Natural killer cell (primary cell): Measurements from ENCODE around the gene CDC14A. TPM values are rescaled to one million over a fixed set of nuclear protein-coding genes. Genes with fewer than 3 reads are reported as not detected.

Source experiments
- ATAC-seq, 3 donors: fragments of 150-1000 bp in 2 of 3; fragments of 200-7000 bp in 1 of 3; cut with Tn5 transposase; 1 replicate in 1 of 3; 2 replicates in 2 of 3; pipeline ENCODE4 v1.10.0; 2021; ENCODE audit warnings: mild to moderate bottlenecking in 2 of 3, moderate library complexity in 2 of 3
- DNase-seq, 2 donors: peaks; one replicate each; pipeline versions ENCODE4 v3.0.0 to v3.0.0-alpha.2; 2013 to 2021; ENCODE audit warnings: mixed read lengths in 1 of 2
- H3K27ac ChIP-seq: one replicate; pipeline ENCODE4 v1.5.1; 2013; ENCODE audit warnings: mild to moderate bottlenecking, low read length
- H3K27me3 ChIP-seq: one replicate; pipeline ENCODE4 v1.6.1; 2013; ENCODE audit warnings: low read length; ENCODE audit not compliant: control insufficient read depth, insufficient read depth
- H3K36me3 ChIP-seq: one replicate; pipeline ENCODE4 v1.6.1; 2013; ENCODE audit warnings: low read length; ENCODE audit not compliant: control insufficient read depth, insufficient read depth
- H3K4me1 ChIP-seq: one replicate; pipeline ENCODE4 v1.6.1; 2013; ENCODE audit warnings: low read length; ENCODE audit not compliant: control insufficient read depth, insufficient read depth
- H3K4me3 ChIP-seq: one replicate; pipeline ENCODE4 v1.5.1; 2013; ENCODE audit warnings: low read length
- H3K9me3 ChIP-seq: one replicate; pipeline ENCODE4 v1.6.1; 2013; ENCODE audit warnings: low read length; ENCODE audit not compliant: control insufficient read depth, insufficient read depth
- H3K27ac Mint-ChIP-seq, 2 donors: one replicate each; pipeline ENCODE4 v1.8.0; 2022; ENCODE audit warnings: mild to moderate bottlenecking in 2 of 2, mixed read lengths in 2 of 2, moderate library complexity in 1 of 2
- H3K27me3 Mint-ChIP-seq, 2 donors: one replicate each; pipeline ENCODE4 v1.8.0; 2022; ENCODE audit warnings: low read depth in 2 of 2, mixed read lengths in 2 of 2
- H3K36me3 Mint-ChIP-seq: one replicate; pipeline ENCODE4 v1.8.0; 2022; ENCODE audit warnings: mixed read lengths
- H3K4me1 Mint-ChIP-seq, 2 donors: one replicate each; pipeline ENCODE4 v1.8.0; 2022; ENCODE audit warnings: mixed read lengths in 2 of 2
- H3K4me3 Mint-ChIP-seq: one replicate; pipeline ENCODE4 v1.8.0; 2022; ENCODE audit warnings: mild to moderate bottlenecking, moderate library complexity, mixed read lengths
- H3K9me3 Mint-ChIP-seq, 2 donors: one replicate each; pipeline ENCODE4 v1.8.0; 2022; ENCODE audit warnings: mixed read lengths in 2 of 2
- CTCF ChIP-seq: fragments of 200-600 bp; IDR thresholded peaks from one replicate; pipeline ENCODE4 v1.8.0; 2022; ENCODE audit warnings: antibody characterized with exemption
- WGBS: methylation state at CpG from one replicate; pipeline ENCODE4 v1.1.7; 2013; ENCODE audit warnings: missing lambda C conversion rate; ENCODE audit not compliant: insufficient coverage; 5-methylcytosine and 5-hydroxymethylcytosine counted together
- intact Hi-C: fragments of 100-400 bp; cut with micrococcal nuclease; formaldehyde crosslinking; loops from one replicate; pipeline ENCODE4 v1.14.2; 2022
- total RNA-seq, 4 donors: library from RNA; stranded (reverse); fragments of 120-200 nt in 1 of 4; gene quantifications; one replicate each; pipeline versions ENCODE4 v1.2.3 to v1.2.4, GENCODE V29; 2013 to 2022

The CDC14A gene
- total RNA-seq, 3 donors from 2014 or later (not counting 1 experiment from before 2014, with no cell fraction given), result 59.6 to 63.8 (median 60.1) TPM

DNA sequence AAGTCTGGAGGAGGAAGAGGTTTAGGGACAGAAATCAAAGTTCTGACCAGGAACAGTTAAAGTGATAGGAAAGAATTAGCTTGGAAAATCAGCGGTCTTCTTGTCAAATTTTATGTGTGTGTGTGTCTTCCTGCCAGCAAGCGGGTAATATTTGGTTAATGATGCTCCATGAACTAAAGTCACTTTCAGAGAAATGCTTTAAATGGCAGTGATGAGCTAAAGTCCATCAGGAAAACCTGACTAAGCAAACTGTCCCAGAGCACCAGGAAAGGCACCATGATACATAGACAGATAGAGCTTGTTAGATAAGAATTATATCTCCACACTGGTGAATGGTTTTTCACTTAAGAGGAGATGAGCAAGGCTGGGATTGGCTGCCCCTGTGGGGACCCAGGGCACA, 10.0 kb upstream of the CDC14A start:
- Mint-ChIP-seq H3K4me3 (no peak overlapping the region), H3K9me3 (no peaks in the 10 kb centered on the region), H3K27me3 (peaks cover 3 to 10% of the 10 kb centered on the region in 2 donors), H3K4me1 (no peaks in the 10 kb centered on the region), H3K27ac (no peak overlapping the region), H3K36me3 (no peaks in the 10 kb centered on the region)
- no peaks in the 10 kb centered on the region for H3K9me3 ChIP-seq
- H3K27ac ChIP-seq, result no peak overlapping the region
- H3K36me3 ChIP-seq, result no peaks in the 10 kb centered on the region
- 98% methylated on average over 2 of the region's 2 CpGs for WGBS
- TF ChIP-seq CTCF, result no peak
- ATAC-seq (no peak), DNase-seq (no peak)
- no peak overlapping the region for H3K4me3 ChIP-seq
- H3K27me3 ChIP-seq, result no peaks in the 10 kb centered on the region
- H3K4me1 ChIP-seq, result no peaks in the 10 kb centered on the region
- intact Hi-C loops, result no loop called here

DNA sequence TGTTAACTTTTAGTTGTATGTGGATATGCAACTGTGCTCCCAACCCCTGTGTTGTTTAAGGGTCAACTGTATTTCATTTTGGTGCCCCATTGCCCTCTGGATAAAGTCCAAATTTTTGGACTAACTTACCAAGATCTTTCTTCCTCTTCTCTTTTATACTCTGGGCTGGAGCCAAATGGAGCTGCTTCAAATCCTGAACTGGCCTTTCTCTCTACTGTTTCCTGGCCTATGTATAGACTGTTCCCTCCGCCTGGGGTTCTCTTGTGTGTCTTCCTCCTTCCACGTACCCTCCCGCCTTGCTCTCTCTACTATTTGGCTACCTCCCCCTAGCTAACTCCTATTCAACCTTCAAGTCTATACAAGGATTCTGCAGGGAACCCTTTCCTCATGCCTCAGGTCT, 8.4 kb upstream of the CDC14A start:
- H3K9me3 ChIP-seq, result no peaks in the 10 kb centered on the region
- Mint-ChIP-seq H3K4me3 (no peak overlapping the region), H3K27me3 (peaks cover 0 to 7% of the 10 kb centered on the region in 2 donors), H3K36me3 (no peaks in the 10 kb centered on the region), H3K9me3 (no peaks in the 10 kb centered on the region), H3K27ac (no peak overlapping the region), H3K4me1 (no peaks in the 10 kb centered on the region)
- no peak overlapping the region for H3K4me3 ChIP-seq
- 69% methylated on average over 3 of the region's 3 CpGs for WGBS
- TF ChIP-seq CTCF, result no peak
- no peaks in the 10 kb centered on the region for H3K27me3 ChIP-seq
- intact Hi-C loops, result no loop called here
- no peak overlapping the region for H3K27ac ChIP-seq
- ATAC-seq (no peak), DNase-seq (no peak)
- H3K4me1 ChIP-seq, result no peaks in the 10 kb centered on the region
- H3K36me3 ChIP-seq, result no peaks in the 10 kb centered on the region

DNA sequence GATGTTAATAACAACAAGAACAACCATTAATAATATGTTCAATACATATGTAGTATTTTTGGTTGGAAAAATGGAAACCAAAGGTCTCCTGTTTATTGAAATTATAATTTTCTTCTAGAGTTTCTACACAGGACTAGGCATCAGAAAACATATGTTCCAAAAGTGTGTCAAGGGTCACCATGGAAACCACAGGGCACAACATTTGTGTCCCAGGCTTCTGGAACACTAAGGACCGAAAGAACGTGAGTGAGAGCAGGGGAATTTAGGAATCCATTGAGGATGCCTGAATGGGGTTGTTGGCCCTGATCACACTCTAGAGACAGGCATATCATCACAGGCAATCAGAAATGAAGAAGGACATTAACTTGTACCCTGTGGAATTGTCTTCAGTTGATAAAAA, 7.5 kb upstream of the CDC14A start:
- H3K4me1 Mint-ChIP-seq, result no peaks in the 10 kb centered on the region
- no peak overlapping the region for H3K27ac Mint-ChIP-seq
- H3K27me3 Mint-ChIP-seq, result peaks cover 0 to 7% of the 10 kb centered on the region in 2 donors
- WGBS, result 96% methylated on average over 2 of the region's 2 CpGs
- ATAC-seq (no peak), DNase-seq (no peak)
- H3K27me3 ChIP-seq, result no peaks in the 10 kb centered on the region
- no peaks in the 10 kb centered on the region for H3K36me3 ChIP-seq
- intact Hi-C loops, result no loop called here
- no peaks in the 10 kb centered on the region for H3K4me1 ChIP-seq
- no peak overlapping the region for H3K4me3 ChIP-seq
- no peak overlapping the region for H3K4me3 Mint-ChIP-seq
- no peak overlapping the region for H3K27ac ChIP-seq
- no peaks in the 10 kb centered on the region for H3K9me3 ChIP-seq
- no peak for TF ChIP-seq CTCF
- no peaks in the 10 kb centered on the region for H3K9me3 Mint-ChIP-seq
- H3K36me3 Mint-ChIP-seq, result no peaks in the 10 kb centered on the region

DNA sequence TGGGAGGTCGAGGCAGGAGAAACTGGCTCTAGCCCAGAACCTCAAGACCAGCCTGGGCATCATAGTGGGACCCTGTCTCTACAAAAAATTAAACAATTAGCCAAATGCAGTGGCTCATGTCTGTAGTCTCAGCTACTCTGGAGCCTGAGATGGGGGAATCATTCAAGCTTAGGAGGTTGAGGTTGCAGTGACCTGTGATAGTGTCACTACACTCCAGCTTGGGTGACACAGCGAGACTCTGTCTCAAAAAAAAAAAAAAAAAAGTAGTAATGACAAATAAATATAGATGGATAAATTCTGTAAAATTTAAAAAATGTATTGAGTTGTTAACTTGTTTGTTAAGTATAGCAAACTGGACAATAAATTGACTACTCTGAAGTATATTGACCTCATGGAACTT, 5.9 kb upstream of the CDC14A start:
- H3K9me3 ChIP-seq, result no peaks in the 10 kb centered on the region
- H3K4me3 ChIP-seq, result no peak overlapping the region
- H3K4me1 Mint-ChIP-seq, result peaks cover 0 to 5% of the 10 kb centered on the region in 2 donors
- ATAC-seq (no peak), DNase-seq (no peak)
- H3K4me3 Mint-ChIP-seq, result no peak overlapping the region
- H3K27me3 Mint-ChIP-seq, result peaks cover 0 to 7% of the 10 kb centered on the region in 2 donors
- no peaks in the 10 kb centered on the region for H3K9me3 Mint-ChIP-seq
- no peak overlapping the region for H3K27ac ChIP-seq
- no peaks in the 10 kb centered on the region for H3K36me3 Mint-ChIP-seq
- intact Hi-C loops, result no loop called here
- TF ChIP-seq CTCF, result no peak
- H3K27me3 ChIP-seq, result no peaks in the 10 kb centered on the region
- H3K27ac Mint-ChIP-seq, result no peak overlapping the region
- peaks cover 6% of the 10 kb centered on the region for H3K4me1 ChIP-seq
- H3K36me3 ChIP-seq, result no peaks in the 10 kb centered on the region
- 94% methylated on average over 2 of the region's 2 CpGs for WGBS
